IPS-NIHi11 (cell line): Measurements from ENCODE around the gene STK32C.
A peak's percentile ranks its signal among the peaks of the same experiment; 100 is the strongest.

ENCODE experiments used
- DNase-seq: peaks from one replicate; pipeline ENCODE4 v3.0.0; 2012; ENCODE audit warnings: mixed read lengths, low spot score

The STK32C gene

DNA sequence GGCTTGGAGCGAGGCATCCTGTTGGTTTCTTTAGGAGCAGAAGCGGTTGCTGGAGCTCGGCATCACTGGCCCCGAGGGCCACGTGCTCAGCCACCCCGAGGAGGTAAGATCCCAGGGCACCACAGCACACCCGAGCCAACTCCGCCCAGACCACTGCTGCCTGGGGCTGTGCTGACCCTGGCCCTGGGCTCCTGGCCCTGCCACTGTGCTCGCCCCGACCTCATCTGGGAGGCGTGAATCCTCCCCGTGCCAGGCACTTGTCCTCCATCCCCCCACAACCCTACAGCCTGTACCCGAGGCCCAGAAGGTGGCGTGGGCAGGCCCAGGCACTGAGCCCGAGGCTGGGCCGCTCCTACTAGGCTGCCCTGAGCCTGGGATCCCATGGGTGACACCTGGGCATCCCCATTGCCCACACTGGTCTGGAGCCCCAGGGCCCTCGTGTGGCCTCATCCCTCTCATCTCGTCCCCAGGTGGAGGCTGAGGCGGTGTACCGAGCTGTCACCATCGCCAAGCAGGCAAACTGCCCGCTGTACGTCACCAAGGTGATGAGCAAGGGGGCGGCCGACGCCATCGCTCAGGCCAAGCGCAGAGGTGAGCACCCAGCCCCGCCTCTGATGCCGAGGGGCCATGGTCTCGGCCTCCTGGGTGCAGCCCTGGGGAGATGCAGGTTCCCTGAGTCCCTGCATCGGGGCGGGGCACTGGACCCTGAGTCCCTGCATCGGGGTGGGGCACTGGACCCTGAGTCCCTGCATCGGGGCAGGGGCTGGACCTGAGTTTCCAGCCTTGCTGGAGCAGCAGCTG, 109.2 kb downstream of the STK32C start:
- no peak for DNase-seq

DNA sequence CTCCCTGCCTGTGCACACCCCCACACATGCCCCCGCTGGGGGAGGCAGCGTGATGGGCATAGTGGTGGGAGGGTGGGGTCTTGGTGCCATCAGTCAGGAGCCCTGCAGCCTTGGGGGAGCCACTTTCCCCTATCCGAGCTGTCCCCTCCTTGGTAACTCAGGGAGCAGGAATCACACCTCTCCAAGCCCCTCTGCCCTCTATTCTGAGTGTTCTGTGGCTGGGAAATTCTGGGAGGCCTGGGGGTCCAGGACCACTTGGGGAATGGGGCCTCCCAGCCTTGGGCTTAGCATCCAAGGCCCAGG, 109.7 kb downstream of the STK32C start:
- DNase-seq = no peak

DNA sequence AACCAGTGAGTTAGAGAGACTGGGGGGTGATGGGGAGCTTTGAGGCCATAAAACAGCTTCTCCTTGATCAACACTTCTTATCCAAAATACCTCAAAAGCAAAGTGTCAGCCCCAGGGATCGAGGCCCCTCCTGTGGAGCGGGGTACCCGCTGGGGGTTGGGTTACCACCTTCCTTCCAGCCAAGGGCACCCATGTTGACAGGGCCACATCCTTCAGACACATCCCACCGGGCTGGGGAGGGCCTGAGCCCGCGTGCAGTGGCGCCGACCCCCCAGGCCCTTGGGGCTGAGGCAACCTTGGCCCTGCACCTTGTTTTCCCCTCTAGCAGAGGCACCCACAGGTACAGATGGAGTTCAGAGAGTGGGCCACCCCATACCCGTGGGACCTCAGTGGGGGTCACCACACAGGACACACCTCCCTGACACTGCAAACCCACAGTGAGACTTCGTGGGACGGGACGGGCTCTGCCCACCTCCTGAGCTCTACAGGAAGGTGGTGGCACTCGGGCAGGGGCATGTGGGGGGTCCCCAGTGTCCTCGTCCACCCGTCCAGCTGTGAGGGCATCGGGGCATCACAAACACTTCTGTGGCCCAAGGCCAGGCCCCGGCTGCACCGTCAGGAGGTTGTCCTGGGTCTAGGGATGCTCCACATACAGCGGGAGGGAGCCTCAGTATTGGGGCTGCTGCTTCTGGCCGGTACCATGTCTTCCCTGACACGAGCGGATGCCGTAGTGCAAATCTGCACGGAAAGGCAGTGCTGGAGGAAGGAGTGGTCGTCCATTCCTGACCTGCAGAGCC, 110.3 kb downstream of the STK32C start:
- no peak for DNase-seq

DNA sequence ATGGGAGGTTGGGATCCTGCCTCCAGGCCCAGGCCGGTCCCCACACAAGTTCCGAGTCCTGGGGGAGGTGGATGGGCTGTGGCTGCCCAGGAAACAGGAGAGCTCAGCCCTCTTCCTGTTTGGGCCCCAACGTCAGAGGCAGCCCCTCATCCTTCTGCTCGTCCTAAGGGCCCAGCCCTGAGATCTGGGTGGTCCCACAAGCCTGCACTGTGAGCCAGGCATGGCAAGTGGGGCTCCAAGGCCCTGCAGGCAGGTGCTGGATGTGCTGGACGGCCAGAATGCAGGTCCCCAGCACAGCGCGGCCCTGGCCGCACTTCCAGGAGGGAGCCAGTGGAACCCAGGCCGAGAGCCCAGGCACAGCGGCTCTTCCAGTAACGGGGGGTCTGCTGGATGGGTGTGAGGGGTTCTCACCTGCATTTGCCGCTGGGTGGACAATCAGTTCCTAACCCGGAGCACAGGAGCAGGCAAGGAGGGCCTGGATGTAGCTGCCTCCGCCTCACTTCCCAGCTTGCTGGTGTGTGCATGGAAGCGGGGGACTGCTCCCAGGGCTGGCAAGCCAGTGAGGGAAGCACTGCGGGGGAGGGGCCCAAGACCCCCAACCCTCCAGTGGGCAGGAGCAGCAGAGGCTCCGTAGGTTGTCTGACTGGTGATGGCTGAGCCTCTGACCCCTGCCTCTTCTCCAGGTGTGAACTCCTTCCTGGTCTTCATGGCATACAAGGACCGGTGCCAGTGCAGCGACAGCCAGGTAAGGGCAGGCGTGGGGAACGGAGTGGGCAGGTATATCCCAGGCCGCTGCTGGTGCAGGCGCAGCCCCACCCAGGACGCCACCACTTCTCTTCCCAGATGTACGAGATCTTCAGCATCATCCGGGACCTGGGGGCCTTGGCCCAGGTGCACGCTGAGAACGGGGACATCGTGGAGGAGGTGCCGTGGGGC, 111.3 kb downstream of the STK32C start:
- DNase-seq = no peak

DNA sequence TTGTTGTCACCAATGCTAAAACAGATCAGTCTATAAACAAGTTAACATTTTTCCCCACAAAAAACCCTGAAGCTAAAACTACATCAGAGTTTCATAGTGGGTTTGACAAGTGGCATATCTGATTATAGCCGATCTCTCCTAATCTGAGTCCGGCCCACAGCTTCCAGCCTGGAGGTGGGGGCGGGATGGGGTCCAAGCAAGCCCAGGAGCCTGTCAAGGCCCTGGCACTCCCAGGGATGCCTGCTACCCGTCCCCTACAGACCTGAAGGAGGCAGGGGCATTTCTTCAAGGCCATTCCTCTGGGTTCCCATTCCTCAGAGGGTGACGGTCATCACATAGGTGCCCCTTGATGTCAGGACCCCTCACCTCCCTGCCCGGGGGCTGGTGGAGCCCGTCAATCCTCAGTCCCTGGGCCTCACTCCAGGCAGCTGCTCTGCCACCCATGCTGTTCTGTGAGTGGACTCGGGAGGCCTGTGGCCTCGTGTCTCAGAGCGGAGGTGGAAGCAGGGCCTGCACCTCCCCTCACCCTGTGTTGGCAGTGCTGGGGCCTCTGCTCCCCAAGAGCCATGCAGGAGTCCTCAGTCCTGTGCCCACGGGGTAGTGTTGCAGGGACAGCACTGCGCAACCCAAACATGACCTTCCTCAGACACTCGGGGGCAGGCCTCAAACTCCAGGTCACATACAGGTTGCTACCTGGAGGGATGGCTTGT, 112.2 kb downstream of the STK32C start:
- DNase-seq = no peak

DNA sequence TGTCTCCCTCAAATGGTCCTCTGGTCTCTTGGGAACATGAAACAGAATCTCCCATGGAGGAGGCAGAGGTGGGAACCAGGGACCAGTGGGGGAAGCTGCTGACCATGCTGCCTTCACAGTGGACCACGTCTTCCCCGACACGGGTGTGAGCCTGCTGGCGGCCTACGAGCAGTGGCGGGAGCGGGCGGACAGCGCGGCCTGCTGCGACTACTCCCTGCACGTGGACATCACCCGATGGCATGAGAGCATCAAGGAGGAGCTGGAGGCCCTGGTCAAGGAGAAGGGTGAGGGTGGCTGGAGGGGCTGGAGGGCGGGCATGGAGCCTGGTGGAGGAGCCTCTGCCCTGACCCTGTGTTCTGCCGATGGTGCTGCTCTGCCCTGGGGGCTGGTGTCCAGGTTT, 113.0 kb downstream of the STK32C start:
- DNase-seq = no peak

DNA sequence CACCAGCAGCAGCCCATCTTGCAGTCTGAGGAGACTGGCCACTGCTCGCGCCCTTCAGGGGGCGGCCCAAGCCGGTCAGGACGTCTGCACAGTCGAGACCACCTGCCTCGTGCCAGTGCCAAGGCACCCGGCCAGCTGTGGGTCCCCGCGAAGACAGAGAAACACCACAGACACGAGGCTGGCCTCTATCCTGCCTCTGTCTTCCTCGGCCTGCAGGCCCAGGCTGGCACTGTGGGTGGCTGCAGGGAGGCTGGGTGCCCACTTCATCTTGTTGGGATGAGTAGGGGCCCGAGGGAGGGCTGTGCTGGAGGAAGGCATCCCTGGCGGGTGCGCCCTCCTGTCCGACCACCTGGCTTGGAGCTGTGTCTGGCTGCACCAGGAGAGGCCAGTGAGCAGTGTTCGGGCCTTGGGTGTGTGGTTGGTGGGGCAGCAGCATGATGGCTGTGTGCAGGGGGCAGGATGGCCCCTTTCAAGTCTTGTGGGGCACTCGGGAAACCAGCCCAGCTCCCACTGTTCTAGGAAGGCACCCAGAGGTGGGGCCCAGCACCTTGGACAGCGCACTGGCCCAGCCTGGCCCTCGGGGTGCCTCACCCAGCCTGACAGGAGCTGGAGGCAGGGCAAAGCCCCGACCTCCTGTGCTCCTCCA, 113.7 kb downstream of the STK32C start:
- peak; percentile 83 for DNase-seq

DNA sequence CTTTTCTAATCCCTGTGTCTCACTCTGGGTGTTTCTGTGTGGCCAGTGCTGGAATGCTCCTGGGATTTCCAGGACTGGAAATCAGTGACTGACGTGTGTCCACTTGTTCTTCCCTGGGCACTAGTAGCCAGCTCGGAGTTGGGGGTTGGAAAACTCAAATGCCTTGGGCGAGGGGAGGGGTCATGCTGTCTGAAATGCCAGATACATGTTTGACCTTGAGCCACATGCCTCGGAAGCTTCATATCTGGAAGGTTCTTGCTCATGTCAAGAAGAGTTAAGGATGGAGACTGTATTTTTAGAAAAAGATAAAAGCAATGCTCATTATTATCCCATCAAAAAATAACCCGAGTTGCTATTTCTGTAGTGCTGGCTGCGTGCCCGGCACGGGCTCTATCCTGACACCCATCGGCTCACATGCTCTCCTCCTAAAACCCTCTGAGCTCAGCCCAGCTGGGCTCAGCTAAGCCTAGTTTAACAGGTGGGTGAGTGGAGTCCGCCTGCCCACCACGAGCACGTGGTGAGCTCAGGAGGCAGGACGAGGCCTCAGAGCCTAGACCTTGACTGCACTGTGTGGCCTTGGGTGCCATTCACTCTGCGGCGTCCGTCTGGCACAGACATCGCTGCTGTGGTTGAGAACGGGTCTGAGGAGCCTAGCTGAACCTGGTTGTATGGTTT, 114.6 kb downstream of the STK32C start:
- DNase-seq = no peak

DNA sequence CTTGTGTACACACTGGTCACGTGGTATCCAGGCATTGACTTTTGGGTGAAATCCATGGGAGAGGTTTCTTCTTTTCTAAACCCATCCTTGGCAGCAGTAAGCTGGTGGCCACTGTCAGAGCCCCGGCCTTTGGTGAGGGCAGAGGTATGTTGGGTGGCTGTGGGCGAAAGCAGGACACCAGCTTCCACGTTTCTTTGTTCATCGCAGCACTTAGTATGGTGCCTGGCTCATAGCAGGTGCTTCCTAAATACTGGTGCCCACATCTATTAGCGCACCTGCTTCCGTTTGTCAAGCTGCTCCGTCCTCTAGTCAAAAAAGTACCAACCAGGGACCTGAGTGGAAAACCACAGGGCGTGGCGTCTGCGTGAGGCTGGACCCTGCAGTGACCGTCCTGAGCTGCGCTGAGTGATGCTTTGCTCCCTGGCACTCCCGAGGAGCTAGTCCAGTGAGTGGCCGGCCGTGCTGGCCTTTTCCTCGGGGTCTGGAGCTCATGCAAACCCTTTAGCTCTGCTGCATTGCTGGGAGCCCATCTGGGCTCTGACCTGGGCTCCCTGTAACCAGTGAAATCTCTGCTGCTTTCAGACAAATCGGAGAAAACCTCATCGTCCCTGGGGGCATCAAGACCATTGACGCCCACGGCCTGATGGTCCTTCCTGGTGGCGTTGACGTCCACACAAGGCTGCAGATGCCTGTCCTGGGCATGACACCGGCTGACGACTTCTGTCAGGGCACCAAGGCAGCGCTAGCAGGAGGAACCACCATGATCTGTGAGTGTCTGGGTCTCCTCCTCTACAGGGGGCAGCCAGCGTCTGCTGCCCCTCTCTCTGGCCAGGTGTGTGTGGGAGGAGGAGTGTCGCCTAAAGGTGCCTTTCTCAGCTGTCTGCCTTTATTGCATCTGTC, 115.4 kb downstream of the STK32C start:
- DNase-seq = no peak

DNA sequence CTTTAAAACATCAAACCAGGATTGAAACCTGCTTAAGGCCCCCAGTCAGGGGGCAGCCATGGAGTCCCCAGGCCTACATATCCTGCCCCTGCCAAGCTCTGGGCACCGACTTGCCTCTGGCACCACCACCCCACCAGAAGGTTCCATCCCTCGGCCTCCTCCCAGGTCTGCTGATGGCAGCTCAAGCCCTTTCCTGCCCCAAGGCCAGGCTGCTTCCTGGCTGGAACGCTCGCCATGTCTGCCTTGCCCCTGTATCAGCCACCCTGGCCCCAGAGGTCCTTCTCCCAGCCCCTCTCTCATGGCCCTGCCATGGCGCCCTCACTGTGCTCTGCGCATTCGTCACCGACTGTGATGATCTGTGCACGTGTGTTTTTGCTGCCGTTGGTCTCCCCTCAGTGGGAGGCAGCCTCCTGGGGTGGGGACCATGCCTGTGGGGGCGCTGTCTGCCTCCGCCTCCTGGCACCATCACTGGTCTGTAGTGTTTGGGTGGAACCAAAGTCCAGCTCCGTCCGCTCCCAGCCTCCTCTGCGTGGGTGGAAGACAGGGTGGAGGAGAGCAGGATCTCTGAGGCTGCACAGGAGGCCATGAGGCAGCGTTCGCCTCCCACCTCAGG, 117.8 kb downstream of the STK32C start:
- no peak for DNase-seq

DNA sequence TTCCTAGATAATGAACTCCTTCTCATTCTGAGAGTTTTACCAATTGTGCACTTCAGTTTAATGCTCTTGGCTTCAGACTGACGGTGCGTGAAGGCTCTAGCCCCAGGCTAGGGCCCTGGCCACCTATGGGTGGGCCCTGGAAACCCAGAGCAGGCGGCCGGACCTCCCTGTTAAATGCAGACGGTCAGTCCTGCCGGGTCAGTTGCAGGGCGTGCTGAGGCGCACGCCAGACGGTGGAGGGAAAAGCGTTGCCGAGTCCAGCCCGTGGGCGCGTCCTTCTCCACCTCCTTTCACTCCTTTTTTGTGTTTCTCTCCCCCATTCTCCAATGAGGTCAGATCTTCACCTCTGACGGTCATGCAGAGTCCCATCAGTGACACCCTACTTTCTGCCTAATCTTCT, 118.7 kb downstream of the STK32C start:
- DNase-seq = no peak

DNA sequence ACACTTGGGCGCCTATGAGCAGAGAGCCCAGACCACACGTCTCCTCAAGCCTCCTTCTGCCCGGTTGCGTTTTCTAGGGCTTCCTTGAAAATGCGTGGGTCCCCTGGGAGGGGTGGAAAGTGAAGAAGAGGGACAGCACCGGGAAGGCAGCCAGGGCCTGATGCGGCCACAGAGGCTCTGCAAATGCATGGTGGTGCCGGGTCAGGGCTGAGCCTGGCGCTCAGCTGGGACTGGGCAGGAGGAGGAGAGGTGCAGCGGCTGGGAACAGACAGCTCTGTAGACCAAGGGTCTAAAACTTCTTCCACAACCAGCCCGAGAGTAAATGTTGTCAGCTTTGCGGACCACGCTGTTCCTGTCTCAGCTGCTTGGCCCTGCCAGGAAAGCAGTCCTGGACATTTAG, 119.4 kb downstream of the STK32C start:
- DNase-seq = no peak

DNA sequence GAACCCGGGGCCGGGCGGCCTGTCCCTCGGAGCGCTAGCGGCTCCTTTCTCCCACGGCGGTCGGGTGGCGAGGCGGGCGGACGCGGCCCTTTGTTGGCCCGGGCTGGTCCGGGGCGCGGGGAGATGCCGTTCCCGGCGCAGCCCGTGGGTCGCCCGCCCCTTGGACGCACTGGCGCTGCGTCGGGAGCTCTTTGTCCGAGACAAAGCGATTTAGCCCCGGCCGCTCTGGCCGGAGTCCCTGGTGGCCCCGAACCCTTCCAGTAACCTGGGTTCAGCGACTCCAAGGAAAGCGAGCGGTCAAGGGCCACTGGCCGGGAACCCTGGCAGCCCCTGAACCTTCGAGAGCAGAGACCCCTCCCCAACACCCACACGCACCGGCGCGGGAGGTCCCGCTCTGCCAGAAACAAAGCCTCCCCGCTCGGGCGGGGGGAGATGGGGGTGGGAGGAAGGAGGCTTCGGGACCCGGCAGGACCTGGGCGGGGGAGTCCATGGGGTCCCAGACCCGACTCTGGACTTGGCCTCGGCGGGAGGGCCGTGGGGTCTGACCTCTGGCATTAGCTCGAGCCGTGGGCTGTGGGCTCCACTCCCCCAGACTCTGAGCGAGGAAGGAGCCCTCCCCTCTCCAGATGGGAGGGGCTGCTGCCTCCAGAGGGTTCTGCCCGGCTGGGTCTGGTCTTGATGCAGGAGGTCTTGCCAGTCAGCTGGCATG, 120.2 kb downstream of the STK32C start:
- peak; percentile 66 for DNase-seq

DNA sequence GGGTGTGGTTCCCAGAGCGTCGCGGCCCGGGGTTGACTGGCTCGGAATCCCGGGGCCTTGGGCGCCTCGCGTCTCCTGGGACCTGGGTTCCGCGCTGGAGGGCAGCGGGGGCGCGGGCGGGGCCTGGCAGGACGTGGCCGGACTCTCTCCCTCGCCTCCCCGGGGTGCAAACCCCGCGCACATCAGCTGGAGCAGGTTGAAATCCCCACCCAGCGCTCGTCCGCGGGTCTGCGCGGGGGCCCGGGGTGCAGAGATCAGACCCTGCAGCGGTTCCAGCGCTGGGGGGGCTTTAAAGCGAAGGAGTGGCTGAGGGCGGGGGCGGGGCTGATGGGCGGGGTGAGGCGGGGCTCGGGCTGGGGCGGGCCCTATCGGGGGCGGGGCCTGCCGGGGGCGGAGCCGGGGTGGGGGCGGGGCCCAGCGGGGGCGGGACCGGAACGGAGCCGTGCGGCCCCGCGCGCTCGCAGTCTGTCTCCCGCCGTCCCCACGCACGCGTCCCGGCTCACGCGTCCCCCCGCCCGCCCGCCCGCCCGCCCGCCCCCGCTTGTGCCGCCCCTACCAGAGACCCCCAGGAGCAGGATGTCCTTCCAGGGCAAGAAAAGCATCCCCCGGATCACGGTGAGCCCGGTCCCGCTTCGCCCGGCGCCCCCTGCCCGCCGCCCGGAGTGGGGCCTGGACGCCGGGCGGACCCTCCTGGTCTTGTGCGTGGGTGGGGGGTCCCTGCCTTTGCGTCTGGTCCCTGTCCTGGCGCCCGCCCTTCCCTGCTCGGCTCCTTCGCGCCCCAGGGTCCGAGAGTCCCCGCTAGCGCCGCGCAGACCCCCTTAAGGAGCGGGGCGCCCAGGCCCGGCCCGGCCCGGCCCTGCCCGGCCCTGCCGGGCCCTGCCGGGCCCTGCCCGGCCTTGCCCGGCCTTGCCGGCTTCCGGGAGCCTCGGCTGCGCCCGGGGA, 121.0 kb downstream of the STK32C start, which contains the start of gene DPYSL4:
Gene DPYSL4, plus strand, starts transcription at position 461 of the 942 bp plus-strand sequence. Its CDS starts 116 bp downstream, at position 577.
- peak; percentile 96 for DNase-seq

DNA sequence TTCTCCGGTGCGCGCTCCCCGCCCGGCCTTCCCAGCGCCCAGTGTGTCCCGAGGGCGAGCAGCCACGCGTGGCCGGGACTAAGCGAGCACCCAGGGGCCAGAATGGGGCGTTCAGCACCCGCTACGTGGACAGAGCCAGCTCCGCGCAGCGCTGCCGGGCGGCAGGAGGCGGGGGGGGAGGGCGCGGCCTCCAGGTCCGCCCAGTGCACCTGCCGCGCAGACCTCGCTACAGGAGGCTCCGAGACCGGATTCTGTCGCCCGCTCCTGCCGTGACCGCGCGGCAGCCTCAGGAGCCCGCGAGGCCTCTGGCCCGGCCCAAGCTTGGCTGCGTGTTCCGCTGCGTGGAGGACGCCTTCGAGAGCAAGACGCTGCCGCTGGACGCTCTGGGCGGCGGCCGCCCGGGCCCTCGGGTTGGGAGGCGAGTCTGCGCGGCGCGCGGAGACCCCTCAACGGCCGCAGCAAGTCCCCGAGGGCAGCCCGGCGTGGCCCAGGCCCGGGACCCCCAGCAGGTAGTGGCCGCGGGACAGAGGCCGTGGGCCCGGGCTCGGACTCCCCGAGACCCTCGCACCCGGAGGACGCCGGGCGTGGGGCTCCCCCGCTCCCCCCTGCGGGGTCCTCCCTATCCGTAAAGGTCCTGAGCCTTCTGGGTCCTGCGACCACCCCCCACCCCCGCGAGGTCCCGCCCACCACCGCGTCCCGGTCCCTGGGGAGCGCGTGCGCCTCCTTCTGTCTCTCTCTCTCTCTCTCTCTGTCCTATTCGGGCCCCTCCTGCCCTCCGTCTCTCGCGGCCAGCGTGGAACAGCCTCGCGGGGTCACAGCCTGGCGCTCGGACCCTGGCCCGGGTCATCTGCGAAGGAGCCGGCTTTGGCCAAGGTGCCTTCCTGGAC, 121.9 kb downstream of the STK32C start:
- DNase-seq = peak; percentile 89
